Right ventricle myocardium inferior (tissue), 1 donor: ENCODE measurements around the gene SEMA3G. TPM values are rescaled to one million over a fixed set of nuclear protein-coding genes. Genes with fewer than 3 reads are reported as not detected.

ENCODE experiments used
- ATAC-seq: fragments of 200-7000 bp; cut with Tn5 transposase; one replicate; pipeline ENCODE4 v1.9.1; 2020; ENCODE audit warnings: mild to moderate bottlenecking, moderate library complexity
- DNase-seq: peaks from one replicate; pipeline ENCODE4 v3.0.0; 2021; ENCODE audit errors: missing footprints
- intact Hi-C: fragments of 100-400 bp; cut with DNase I; formaldehyde crosslinking; loops from one replicate; pipeline ENCODE4 v1.11.0; 2022
- total RNA-seq: library from RNA; stranded (reverse); fragmentation: NEBNext Ultra II Directional; extraction: Animal tissue kit (Norgen Biotek cat#: 25700); gene quantifications from one replicate; pipeline ENCODE4 v1.2.1, GENCODE V29; 2021
- donor health status: DM: no; HTN: yes; CAD: no; lungs with severe emphysema.

The SEMA3G gene
- total RNA-seq, 1 donor from 2014 or later: 12.3 TPM

DNA sequence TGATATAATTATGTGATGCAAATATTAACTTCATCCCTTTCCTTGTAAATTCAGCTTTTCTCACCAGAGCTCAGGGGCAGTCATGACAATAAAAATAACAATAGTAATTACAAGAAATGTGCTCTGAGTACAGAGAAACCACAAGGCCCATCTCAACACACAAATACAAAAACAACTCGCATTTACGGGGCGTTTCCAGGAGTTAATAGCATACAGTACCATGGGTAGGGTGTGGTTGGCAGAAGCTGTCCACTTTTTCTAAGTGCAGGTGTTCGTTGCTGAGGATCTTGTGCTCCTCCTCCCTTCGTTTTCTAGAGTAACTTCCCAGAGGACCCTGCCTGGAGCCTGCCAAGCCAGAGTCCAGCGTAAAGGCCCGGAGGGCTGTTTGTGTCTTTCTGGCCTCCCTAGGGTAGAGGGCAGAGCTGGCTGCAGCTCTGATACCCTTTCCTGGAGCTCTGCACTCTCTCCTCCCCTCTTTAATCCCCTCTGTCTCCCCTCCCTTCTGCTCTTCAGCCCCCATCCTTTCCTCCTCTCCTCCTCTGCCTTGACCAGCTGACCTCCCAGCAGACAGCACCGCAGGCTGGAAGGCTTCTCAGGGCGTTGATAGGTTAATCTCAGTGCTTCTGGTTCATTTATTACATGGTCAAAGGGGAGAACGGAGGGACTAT, 11.4 kb downstream of the SEMA3G start:
- intact Hi-C loops: no loop called here
- peak; percentile 21 for ATAC-seq
- no peak for DNase-seq

GRCh38 chr3:52432691-52433141, 12.2 kb downstream of the SEMA3G start:
- ATAC-seq: peak; percentile 4
- intact Hi-C loops: no loop called here
- no peak for DNase-seq

- ATAC-seq (no peak), DNase-seq (no peak)
- intact Hi-C loops: no loop called here
Observed at GRCh38 chr3:52432225-52432624, 12.7 kb downstream of the SEMA3G start.

DNA sequence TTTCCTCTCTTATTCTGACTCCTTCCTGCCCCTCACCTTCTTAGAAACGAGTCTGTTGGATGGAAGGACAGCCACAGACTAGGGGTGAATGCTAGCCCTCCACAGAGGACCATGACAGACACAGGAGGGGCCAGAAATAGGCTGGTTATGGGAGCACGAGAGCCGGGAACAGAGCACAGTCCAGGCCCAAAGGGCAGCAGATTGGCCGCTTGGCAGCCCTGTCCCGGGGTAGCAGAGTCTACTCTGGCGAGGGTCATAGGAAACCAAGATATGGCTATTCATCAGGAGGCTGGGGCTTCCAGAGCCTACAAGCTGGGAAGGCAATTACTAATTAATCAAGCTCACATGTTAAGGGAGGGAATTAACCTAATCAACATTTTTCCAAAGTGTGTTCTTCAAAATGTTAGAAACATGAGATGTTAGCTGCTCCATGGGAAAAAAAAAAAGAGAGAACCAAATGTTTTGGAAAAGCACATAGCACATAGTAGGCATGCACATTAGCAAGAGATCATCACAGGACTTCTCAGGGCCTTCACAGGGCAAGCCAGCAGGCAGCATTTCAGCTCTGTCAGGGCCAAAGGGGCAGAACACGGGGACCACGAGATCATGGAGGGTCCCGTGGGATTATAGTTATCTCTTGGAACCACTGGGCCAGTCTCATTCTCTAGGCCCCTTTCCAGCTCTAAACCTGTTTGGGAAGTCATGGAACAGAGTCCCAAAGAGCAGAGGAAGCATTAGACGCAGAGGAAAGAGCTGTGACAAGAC, 13.3 kb downstream of the SEMA3G start:
- DNase-seq (no peak), ATAC-seq (peak; percentile 25)
- intact Hi-C loops: no loop called here

- intact Hi-C loops: no loop called here
- DNase-seq (no peak), ATAC-seq (no peak)
Observed at GRCh38 chr3:52430416-52430810, 14.5 kb downstream of the SEMA3G start.

- ATAC-seq (no peak), DNase-seq (no peak)
- intact Hi-C loops: no loop called here
Observed at GRCh38 chr3:52429779-52430415, 15.0 kb downstream of the SEMA3G start.

DNA sequence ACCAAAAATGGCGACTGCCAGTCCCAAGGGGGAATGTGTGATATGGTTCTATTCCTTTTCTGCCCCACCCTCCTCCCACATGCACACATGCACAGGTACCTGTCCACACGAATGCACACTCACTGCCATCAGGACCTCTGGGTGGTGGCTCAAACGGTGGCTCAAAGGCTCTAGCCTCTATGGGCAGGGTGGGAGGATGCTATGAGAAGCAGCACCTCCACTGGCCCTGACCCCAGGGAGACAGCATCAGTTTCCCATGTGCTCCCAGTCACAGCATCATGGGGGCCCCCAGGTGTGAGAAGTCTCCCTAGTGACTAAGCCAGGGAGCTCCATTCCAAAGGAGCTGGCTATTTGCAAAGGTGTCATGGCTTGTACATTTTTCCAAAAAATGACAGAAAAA, 15.9 kb downstream of the SEMA3G start:
- ATAC-seq (no peak), DNase-seq (no peak)
- intact Hi-C loops: no loop called here

DNA sequence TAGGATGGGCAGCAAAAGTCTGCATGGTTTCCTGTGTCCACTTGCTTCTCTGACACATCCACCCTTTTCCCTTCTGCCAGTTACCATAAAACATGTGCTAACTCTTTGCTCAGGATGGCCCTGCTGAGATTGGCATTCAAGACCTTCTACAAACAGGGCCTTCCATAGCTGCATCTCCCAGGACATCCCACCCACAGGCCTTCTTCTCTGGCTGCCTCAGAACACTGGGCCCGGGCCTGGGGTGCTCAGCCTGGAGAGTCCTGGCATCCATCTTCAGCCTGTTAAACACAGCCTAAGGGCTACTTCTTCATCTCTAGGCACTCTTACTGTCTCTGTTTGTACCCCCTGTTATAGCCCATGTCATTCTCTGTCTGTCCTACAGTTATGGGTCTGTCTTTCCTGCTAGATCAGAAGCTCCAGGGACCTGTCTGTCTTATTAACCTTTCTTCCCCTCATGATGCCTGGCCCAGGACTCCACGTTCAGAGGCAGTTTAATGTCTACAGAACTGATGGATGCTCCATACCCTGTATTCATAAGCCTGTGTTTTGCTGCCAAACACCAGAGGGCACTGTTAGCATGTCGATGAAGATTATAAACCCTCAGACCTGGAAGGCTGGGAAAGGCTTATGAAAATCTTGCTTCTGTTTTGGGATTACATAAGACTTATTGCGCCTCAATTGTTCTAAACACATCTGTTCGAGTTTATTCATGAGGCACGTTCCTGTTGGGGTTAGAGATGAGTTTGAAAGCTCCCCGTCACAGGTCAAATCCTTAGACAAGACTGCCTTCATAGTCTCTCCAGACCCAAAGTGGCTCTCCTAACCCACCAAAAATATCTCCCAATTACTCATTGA, 16.5 kb downstream of the SEMA3G start:
- intact Hi-C loops: loop anchor here (1.0 kb wide), 1 partner anchor 19 kb away; no protein-coding TSS in a partner anchor
- DNase-seq (no peak), ATAC-seq (peak; percentile 81)

GRCh38 chr3:52423173-52423572, 21.7 kb downstream of the SEMA3G start:
- DNase-seq (no peak), ATAC-seq (peak; percentile 83)
- intact Hi-C loops: no loop called here

DNA sequence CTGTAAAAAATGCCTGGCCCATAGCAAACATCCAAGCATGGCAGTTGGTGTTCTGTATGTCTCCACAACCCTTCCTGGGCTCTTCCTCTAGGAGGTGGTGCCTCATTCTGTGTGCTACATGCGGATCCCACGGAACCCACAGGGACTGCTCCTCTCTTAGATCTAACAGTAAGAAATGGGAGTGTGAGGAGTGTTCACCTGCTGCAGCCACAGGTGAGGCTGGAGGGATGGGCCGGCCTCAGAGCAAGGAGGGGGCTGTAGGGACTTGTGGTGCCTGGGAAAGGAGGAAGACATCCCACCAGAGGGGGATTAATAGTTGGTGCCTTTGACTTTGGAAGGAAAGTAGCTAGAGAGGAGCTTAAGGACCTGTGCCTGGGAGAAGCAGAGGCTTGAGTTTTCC, 22.2 kb downstream of the SEMA3G start:
- intact Hi-C loops: no loop called here
- no peak for ATAC-seq
- no peak for DNase-seq

- DNase-seq: no peak
- no peak for ATAC-seq
- intact Hi-C loops: no loop called here
Observed at GRCh38 chr3:52420388-52420787, 24.5 kb downstream of the SEMA3G start.

DNA sequence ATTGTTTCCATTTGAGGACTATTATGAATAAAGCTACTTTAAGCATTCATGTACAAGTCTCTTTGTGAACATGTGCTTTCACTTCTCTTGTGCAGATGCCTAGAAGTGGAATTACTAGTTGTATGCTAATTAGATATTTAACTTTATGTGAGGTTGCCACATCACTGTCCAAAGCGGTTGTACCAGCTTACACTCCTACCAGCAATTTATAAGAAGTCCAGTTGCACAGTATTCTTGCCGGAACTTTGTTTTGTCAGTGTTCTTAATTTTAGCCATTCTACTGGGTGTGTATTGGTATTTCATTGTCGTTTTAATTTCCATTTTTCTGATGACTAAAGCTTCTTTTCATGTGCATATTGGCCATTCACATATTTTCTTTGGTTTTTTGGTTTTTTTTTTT, 29.1 kb downstream of the SEMA3G start:
- no peak for ATAC-seq
- intact Hi-C loops: no loop called here
- DNase-seq: no peak

- DNase-seq (no peak), ATAC-seq (no peak)
- intact Hi-C loops: loop anchor here (10.0 kb wide), 1 partner anchor 434 kb away; the partner anchor contains the start of genes ABHD14A and ABHD14B
Observed at GRCh38 chr3:52408466-52408865, 36.4 kb downstream of the SEMA3G start.

- intact Hi-C loops: loop anchor here (10.0 kb wide), 1 partner anchor 433 kb away; the partner anchor contains the start of genes ABHD14A and ABHD14B
- peak; percentile 63 for DNase-seq
- no peak for ATAC-seq
Observed at GRCh38 chr3:52407779-52408178, 37.1 kb downstream of the SEMA3G start.

- no peak for ATAC-seq
- intact Hi-C loops: loop anchor here (10.0 kb wide), 1 partner anchor 432 kb away; the partner anchor contains the start of genes ABHD14A and ABHD14B
- peak; percentile 14 for DNase-seq
Observed at GRCh38 chr3:52406791-52407510, 38.0 kb downstream of the SEMA3G start.

DNA sequence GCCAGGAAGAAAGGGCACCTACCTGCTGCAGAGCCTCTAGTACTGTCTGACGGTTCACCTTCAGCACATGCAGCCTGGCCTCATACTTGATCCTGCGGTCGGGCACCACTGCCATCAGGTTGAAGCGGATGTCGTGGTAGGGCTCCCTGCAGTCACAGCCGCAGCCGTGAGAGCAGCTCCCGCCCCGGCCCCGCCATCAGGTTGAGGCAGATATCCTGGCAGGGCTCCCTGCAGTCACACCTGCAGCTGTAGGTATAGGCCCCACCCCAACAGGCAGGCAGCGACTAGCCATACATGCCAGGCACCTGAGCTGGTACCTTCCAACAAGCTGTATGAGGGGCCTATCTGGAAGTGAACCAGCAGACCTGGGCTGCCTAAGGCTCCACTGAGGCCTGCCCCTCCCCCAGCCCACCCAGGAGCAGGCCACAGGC, 38.7 kb downstream of the SEMA3G start:
- DNase-seq (peak; percentile 56), ATAC-seq (no peak)
- intact Hi-C loops: loop anchor here (10.0 kb wide), 1 partner anchor 431 kb away; the partner anchor contains the start of genes ABHD14A and ABHD14B

- DNase-seq (no peak), ATAC-seq (no peak)
- intact Hi-C loops: loop anchor here (10.0 kb wide), 1 partner anchor 431 kb away; the partner anchor contains the start of genes ABHD14A and ABHD14B
Observed at GRCh38 chr3:52405601-52406110, 39.2 kb downstream of the SEMA3G start.
